GM12873 (cell line): ENCODE data around the gene SMIM45.

Experiments used
- TF ChIP-seq, protein P1 (sequence below): IDR thresholded peaks from 2 replicates; pipeline ENCODE4 v1.5.1; 2012; ENCODE audit warnings: low read depth, mild to moderate bottlenecking, moderate library complexity, low read length, control low read depth; ENCODE audit not compliant: insufficient read depth; ENCODE audit errors: missing control alignments

SMIM45 gene

GRCh38 chr22:42007922-42008321 lies 56.0 kb downstream of the SMIM45 start:
- TF ChIP-seq, protein P1, sequence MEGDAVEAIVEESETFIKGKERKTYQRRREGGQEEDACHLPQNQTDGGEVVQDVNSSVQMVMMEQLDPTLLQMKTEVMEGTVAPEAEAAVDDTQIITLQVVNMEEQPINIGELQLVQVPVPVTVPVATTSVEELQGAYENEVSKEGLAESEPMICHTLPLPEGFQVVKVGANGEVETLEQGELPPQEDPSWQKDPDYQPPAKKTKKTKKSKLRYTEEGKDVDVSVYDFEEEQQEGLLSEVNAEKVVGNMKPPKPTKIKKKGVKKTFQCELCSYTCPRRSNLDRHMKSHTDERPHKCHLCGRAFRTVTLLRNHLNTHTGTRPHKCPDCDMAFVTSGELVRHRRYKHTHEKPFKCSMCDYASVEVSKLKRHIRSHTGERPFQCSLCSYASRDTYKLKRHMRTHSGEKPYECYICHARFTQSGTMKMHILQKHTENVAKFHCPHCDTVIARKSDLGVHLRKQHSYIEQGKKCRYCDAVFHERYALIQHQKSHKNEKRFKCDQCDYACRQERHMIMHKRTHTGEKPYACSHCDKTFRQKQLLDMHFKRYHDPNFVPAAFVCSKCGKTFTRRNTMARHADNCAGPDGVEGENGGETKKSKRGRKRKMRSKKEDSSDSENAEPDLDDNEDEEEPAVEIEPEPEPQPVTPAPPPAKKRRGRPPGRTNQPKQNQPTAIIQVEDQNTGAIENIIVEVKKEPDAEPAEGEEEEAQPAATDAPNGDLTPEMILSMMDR = no peak
